ENCODE measurements around the gene STYX.
A peak's percentile ranks its signal among the peaks of the same experiment; 100 is the strongest.
"Not testable (repeated sequence)": the region's sequence is repeated elsewhere in the genome, so short reads cannot be mapped to it uniquely, and the experiment has no call there.

The STYX gene

DNA sequence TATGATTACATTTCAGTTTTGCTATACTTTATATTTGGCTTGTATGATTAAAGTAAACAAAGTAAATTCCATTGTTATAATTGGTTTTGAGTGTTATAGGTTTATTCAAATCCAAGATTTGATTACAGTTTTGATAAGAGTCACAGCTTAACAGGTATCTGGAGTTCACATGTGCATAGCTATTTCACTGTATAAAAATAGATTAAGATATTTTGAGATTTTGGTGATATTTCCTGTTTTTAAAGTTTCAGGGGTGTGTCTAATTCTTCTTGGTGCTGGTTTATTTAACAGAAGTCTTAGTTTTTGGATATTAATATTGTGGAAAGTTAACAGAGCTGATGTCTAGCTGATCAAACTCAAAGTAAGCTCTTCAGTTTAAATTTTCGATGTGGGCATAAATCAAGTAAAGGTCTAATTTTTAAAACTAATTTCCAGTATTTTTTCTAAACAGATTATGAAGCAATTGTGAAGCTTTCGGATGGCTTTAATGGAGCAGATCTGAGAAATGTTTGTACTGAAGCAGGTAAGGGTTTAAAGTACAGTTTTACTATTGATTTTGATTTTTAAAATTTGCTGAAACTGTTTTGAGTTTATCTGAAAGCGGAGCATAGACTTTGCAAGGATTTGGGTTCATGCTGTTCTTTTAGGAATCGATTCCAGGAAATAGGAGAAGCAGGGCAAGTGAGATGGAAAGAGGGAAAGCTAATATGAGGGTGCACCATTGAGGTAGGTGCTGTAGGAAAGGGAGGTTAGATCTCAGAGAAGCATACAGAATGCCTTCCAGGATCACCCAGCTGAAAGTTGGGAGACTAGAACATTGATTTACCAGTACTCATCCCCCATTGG is 6.2 kb upstream of the STYX start:
- ChIA-PET POLR2A (interaction anchor here (1.9 to 3.0 kb wide), 3 partner anchors 16 to 68 kb away, joined by 5 to 7 read pairs (median 5); partner anchors contain the start of genes ERO1A, GNPNAT1 and PSMC6), CTCF (interaction anchor here (0.6 to 1.4 kb wide), 3 partner anchors 15 to 494 kb away, joined by 3 to 4 read pairs (median 4); no protein-coding TSS in a partner anchor)
- TF ChIP-seq TARDBP (IDR thresholded peaks at IDR 0.05): no peak
- TF ChIP-seq ARNT (IDR thresholded peaks at IDR 0.05): no peak
- no peak for TF ChIP-seq L3MBTL2 (conservative IDR thresholded peaks at IDR 0.05)
- no peak for TF ChIP-seq ZNF384 (IDR thresholded peaks at IDR 0.05)
- no peak for TF ChIP-seq LEF1 (IDR thresholded peaks at IDR 0.05; ENCODE audit: borderline replicate concordance)
- DNase-seq (ENCODE audit: extremely low spot score): no peak

GRCh38 chr14:52724360-52724644 is 5.7 kb upstream of the STYX start:
- no peak for DNase-seq (ENCODE audit: extremely low spot score)
- POLR2A ChIA-PET: interaction anchor here (1.9 to 2.3 kb wide), 2 partner anchors 29 to 67 kb away, joined by 5 read pairs; partner anchors contain the start of genes ERO1A and GNPNAT1
- CTCF ChIA-PET: interaction anchor here (1.2 to 1.4 kb wide), 2 partner anchors 238 to 494 kb away, joined by 3 to 4 read pairs; no protein-coding TSS in a partner anchor
- no peak for TF ChIP-seq NFRKB (IDR thresholded peaks at IDR 0.05)
- TF ChIP-seq ARNT (IDR thresholded peaks at IDR 0.05): no peak
- no peak for TF ChIP-seq LEF1 (IDR thresholded peaks at IDR 0.05; ENCODE audit: borderline replicate concordance)
- no peak for TF ChIP-seq FOXA1 (IDR thresholded peaks at IDR 0.05)

DNA sequence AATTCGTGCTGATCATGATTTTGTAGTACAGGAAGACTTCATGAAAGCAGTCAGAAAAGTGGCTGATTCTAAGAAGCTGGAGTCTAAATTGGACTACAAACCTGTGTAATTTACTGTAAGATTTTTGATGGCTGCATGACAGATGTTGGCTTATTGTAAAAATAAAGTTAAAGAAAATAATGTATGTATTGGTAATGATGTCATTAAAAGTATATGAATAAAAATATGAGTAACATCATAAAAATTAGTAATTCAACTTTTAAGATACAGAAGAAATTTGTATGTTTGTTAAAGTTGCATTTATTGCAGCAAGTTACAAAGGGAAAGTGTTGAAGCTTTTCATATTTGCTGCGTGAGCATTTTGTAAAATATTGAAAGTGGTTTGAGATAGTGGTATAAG is 2.5 kb upstream of the STYX start:
- POLR2A ChIA-PET; DNase-seq (ENCODE audit: extremely low spot score): not testable (repeated sequence)
- CTCF ChIA-PET: interaction anchor here (0.7 kb wide), 1 partner anchor 43 kb away, joined by 3 read pairs; no protein-coding TSS in a partner anchor

- CTCF ChIA-PET; DNase-seq (ENCODE audit: extremely low spot score): not testable (repeated sequence)
- POLR2A ChIA-PET: interaction anchor here (1.1 to 2.5 kb wide), 3 partner anchors 9 to 33 kb away, joined by 3 to 9 read pairs (median 4); partner anchors contain the start of gene PSMC6
Measured at GRCh38 chr14:52729035-52729434, 931 bp upstream of the STYX start.

DNA sequence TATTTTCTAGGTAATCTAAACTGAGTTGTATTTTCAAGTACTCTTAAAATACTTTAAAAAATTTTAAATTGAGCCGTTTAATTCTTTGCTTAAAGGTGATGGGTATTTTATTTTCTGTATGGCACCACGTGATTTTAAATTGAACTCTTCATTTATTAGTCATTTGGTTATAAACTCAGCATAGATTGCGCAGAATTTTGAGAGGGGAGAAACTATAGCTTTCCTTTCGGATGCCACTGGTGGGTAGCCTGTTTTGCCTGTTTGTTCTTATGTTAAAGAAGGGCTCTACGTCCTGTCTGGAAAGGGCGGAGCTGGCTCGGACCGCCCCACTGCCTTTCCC is 411 bp upstream of the STYX start:
- ChIA-PET POLR2A (interaction anchor here (0.6 to 2.5 kb wide), 4 partner anchors 9 to 61 kb away, joined by 3 to 9 read pairs (median 4); partner anchors contain the start of genes ERO1A and PSMC6), CTCF (interaction anchor here (0.6 kb wide), 1 partner anchor 26 kb away, joined by 4 read pairs; no protein-coding TSS in a partner anchor)
- no peak for DNase-seq (ENCODE audit: extremely low spot score)

GRCh38 chr14:52730709-52731111 is 744 bp downstream of the STYX start:
- DNase-seq (ENCODE audit: extremely low spot score): no peak
- ChIA-PET POLR2A (interaction anchor here (0.7 kb wide), 1 partner anchor 23 kb away, joined by 4 read pairs; no protein-coding TSS in a partner anchor), CTCF (interaction anchor here (0.6 kb wide), 1 partner anchor 80 kb away, joined by 4 read pairs; no protein-coding TSS in a partner anchor)
- TF ChIP-seq L3MBTL2 (conservative IDR thresholded peaks at IDR 0.05) (peak; percentile 47; the same call in 1 of the 2 replicates), ARNT (IDR thresholded peaks at IDR 0.05) (no peak)

More for the DNA sequence above, 411 bp upstream of the STYX start:
- no peak for TF ChIP-seq L3MBTL2 (conservative IDR thresholded peaks at IDR 0.05)

DNA sequence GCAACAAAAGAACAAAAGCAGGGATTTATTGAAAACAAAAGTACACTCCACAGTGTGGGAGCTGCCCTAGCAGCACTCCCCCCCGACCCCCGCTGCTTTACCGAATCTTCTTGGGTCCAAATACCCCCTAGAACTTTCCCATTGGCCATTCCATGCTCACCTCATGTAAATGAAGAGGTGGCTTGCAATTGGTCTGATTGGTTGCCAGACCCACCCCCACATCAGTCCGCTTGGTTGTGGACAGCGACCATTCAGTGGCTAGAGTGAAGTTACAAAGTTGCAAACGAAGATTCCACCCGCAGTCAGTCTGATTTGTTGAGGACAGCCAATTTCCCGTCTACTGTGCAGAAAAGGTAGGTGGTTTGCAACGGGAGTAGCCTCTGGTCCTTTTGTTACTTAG is 3.9 kb downstream of the STYX start:
- ChIA-PET CTCF (no interaction called here), POLR2A (interaction anchor here (0.7 kb wide), 1 partner anchor 38 kb away, joined by 3 read pairs; no protein-coding TSS in a partner anchor)
- TF ChIP-seq ZNF384 (IDR thresholded peaks at IDR 0.05) (no peak), HDGF (IDR thresholded peaks at IDR 0.05; ENCODE audit: borderline replicate concordance) (no peak), FOXA1 (IDR thresholded peaks at IDR 0.05) (no peak), FOXM1 (IDR thresholded peaks at IDR 0.05; ENCODE audit: borderline replicate concordance) (no peak), ARNT (IDR thresholded peaks at IDR 0.05) (no peak), ELF4 (IDR thresholded peaks at IDR 0.05) (no peak), CTBP1 (IDR thresholded peaks at IDR 0.05; ENCODE audit: borderline replicate concordance) (no peak), FOXK2 (IDR thresholded peaks at IDR 0.05) (no peak), BHLHE40 (IDR thresholded peaks at IDR 0.05; ENCODE audit: borderline replicate concordance) (no peak), TARDBP (IDR thresholded peaks at IDR 0.05) (no peak), SP1 (IDR thresholded peaks at IDR 0.05) (no peak), SUZ12 (IDR thresholded peaks at IDR 0.05) (no peak), L3MBTL2 (conservative IDR thresholded peaks at IDR 0.05) (no peak), NFRKB (IDR thresholded peaks at IDR 0.05) (no peak), LEF1 (IDR thresholded peaks at IDR 0.05; ENCODE audit: borderline replicate concordance) (no peak)
- TF ChIP-seq, protein P1, sequence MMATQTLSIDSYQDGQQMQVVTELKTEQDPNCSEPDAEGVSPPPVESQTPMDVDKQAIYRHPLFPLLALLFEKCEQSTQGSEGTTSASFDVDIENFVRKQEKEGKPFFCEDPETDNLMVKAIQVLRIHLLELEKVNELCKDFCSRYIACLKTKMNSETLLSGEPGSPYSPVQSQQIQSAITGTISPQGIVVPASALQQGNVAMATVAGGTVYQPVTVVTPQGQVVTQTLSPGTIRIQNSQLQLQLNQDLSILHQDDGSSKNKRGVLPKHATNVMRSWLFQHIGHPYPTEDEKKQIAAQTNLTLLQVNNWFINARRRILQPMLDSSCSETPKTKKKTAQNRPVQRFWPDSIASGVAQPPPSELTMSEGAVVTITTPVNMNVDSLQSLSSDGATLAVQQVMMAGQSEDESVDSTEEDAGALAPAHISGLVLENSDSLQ (IDR thresholded peaks at IDR 0.05): no peak
- no peak for DNase-seq (ENCODE audit: extremely low spot score)

DNA sequence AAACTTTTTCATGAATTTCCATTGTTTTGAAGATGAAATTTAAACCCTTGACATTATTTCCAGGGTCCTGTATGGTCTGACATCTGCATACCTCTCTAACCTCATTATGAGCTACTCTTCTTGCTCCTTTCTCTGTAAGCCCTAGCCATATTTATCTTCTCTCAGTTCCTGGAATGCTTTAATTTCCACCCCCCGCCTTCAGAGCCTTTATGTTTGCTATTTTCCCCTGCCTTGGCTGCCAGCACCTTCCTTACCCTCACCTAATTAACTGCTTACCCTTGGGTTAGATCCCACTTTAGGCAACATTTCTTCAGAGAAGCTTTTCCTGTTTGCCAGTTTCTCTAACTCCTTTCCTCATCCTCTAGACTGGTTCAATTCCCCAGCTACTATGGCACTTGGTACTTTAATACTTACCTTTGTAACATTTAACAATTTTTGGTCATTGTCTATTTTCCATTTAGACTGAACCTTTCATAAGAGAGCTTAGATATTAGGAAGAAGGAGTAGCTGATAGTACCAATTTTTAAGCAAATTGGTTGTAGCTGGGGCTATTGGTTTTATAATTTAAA is 6.0 kb downstream of the STYX start:
- ChIA-PET POLR2A (no interaction called here), CTCF (interaction anchor here (0.7 kb wide), 2 partner anchors 10 to 343 kb away, joined by 3 read pairs; no protein-coding TSS in a partner anchor)

More for the DNA sequence above, 6.0 kb downstream of the STYX start:
- DNase-seq (ENCODE audit: extremely low spot score): no peak
- TF ChIP-seq ZNF384 (IDR thresholded peaks at IDR 0.05): no peak
- no peak for TF ChIP-seq CTBP1 (IDR thresholded peaks at IDR 0.05; ENCODE audit: borderline replicate concordance)
- no peak for TF ChIP-seq L3MBTL2 (conservative IDR thresholded peaks at IDR 0.05)
- TF ChIP-seq FOXA1 (IDR thresholded peaks at IDR 0.05): no peak

Data from HEK293T (cell line).